HepG2 (cell line): ENCODE results near the gene B4GALT2. TPM values are rescaled to one million over a fixed set of nuclear protein-coding genes. Genes with fewer than 3 reads are reported as not detected.

Experiments used
- ATF7-NPFF ChIP-seq: sonication (generic); formaldehyde crosslinking; IDR thresholded peaks from 2 replicates; pipeline ENCODE4 v1.8.1; 2023; ENCODE audit warnings: mild to moderate bottlenecking, low read depth, missing genetic modification reagents, moderate library complexity
- CCDC6 ChIP-seq: sonication (generic); formaldehyde crosslinking; IDR thresholded peaks from 2 replicates; pipeline ENCODE4 v1.8.1; 2022; ENCODE audit warnings: mild to moderate bottlenecking, missing genetic modification reagents, moderate library complexity
- CHD2 ChIP-seq: IDR thresholded peaks from 2 replicates; pipeline ENCODE4 v1.6.1; 2011; ENCODE audit warnings: low read depth, low read length, improper control_type of control experiment
- CREB1 ChIP-seq, 2 experiments: fragments of 450-650 bp in 1 of 2; IDR thresholded peaks; 2 replicates each; pipeline ENCODE4 v1.6.1; 2016 to 2017; ENCODE audit warnings: control low read depth in 1 of 2, mild to moderate bottlenecking in 1 of 2, missing compliant biosample characterization in 1 of 2, missing genetic modification characterization in 1 of 2
- GTF3A ChIP-seq: sonication (generic); formaldehyde crosslinking; conservative IDR thresholded peaks from 2 replicates; pipeline ENCODE4 v1.4.0; 2020; ENCODE audit warnings: mild to moderate bottlenecking, missing genetic modification reagents
- HIVEP1 ChIP-seq: sonication (generic); formaldehyde crosslinking; IDR thresholded peaks from 2 replicates; pipeline ENCODE4 v1.4.0; 2020; ENCODE audit warnings: mild to moderate bottlenecking, missing genetic modification reagents
- HOXA3 ChIP-seq: sonication (generic); formaldehyde crosslinking; IDR thresholded peaks from 2 replicates; pipeline ENCODE4 v1.5.0; 2020; ENCODE audit warnings: missing genetic modification reagents
- MYNN ChIP-seq: sonication (generic); formaldehyde crosslinking; IDR thresholded peaks from 2 replicates; pipeline ENCODE4 v1.4.0; 2020; ENCODE audit warnings: mild to moderate bottlenecking, low read depth, missing genetic modification reagents
- RCOR2 ChIP-seq: IDR thresholded peaks from 2 replicates; pipeline ENCODE4 v1.6.1; 2016; ENCODE audit warnings: missing biosample characterization, missing genetic modification reagents
- REL ChIP-seq: sonication (generic); formaldehyde crosslinking; conservative IDR thresholded peaks from 2 replicates; pipeline ENCODE4 v1.8.0; 2022; ENCODE audit warnings: mild to moderate bottlenecking, missing genetic modification reagents, moderate library complexity
- SALL2 ChIP-seq: sonication (generic); formaldehyde crosslinking; IDR thresholded peaks from 2 replicates; pipeline ENCODE4 v1.8.1; 2023; ENCODE audit warnings: mild to moderate bottlenecking, missing genetic modification reagents, inconsistent platforms
- SIN3A ChIP-seq: IDR thresholded peaks from 2 replicates; pipeline ENCODE4 v1.6.1; 2011; ENCODE audit warnings: low read depth, mild to moderate bottlenecking, control low read depth, low read length, borderline replicate concordance
- TAF1 ChIP-seq: sonication (generic); formaldehyde crosslinking; IDR thresholded peaks from 2 replicates; pipeline ENCODE4 v1.4.0; 2020; ENCODE audit warnings: missing genetic modification reagents
- ZNF225 ChIP-seq: sonication (generic); formaldehyde crosslinking; IDR thresholded peaks from 2 replicates; pipeline ENCODE4 v1.4.0; 2020; ENCODE audit warnings: mild to moderate bottlenecking, missing genetic modification reagents
- ZNF746 ChIP-seq: sonication (generic); formaldehyde crosslinking; IDR thresholded peaks from 2 replicates; pipeline ENCODE4 v1.8.0; 2022; ENCODE audit warnings: mild to moderate bottlenecking, missing genetic modification reagents
- ZSCAN20 ChIP-seq: sonication (generic); formaldehyde crosslinking; IDR thresholded peaks from 2 replicates; pipeline ENCODE4 v1.4.0; 2020; ENCODE audit warnings: missing genetic modification reagents, mild to moderate bottlenecking, borderline replicate concordance
- polyA plus RNA-seq, 8 experiments: library from polyadenylated mRNA; depleted of rRNA in 3 of 8; stranded (reverse) in 7 of 8; unstranded in 1 of 8; fragments of >200 nt; fragmentation: Illumina TruSeq in 4 of 8; extraction: Trizol in 4 of 8; gene quantifications; 2 replicates each; pipeline versions ENCODE4 v1.2.1 to v1.2.3, GENCODE V29; 2011 to 2016; ENCODE audit warnings: low read depth in 4 of 8, missing spikeins in 1 of 8, mixed read lengths in 1 of 8; ENCODE audit not compliant: insufficient read depth in 1 of 8
- total RNA-seq, 5 experiments: library from RNA; depleted of rRNA; stranded (reverse); fragments of >200 nt; fragmentation: Illumina TruSeq; extraction: Trizol; gene quantifications; 2 replicates each; pipeline ENCODE4 v1.2.3, GENCODE V29; 2016; ENCODE audit warnings: low read depth in 1 of 5
- TF ChIP-seq, protein P1 (sequence below): sonication (generic); formaldehyde crosslinking; IDR thresholded peaks from 2 replicates; pipeline ENCODE4 v1.5.1; 2020; ENCODE audit warnings: missing genetic modification reagents, mild to moderate bottlenecking, borderline replicate concordance
- TF ChIP-seq, protein P2 (sequence below): sonication (generic); formaldehyde crosslinking; IDR thresholded peaks from 2 replicates; pipeline ENCODE4 v1.9.0; 2021; ENCODE audit warnings: missing genetic modification reagents, mild to moderate bottlenecking, borderline replicate concordance
- TF ChIP-seq, protein P3 (sequence below): sonication (generic); formaldehyde crosslinking; IDR thresholded peaks from 2 replicates; pipeline ENCODE4 v1.5.1; 2020; ENCODE audit warnings: missing genetic modification reagents, mild to moderate bottlenecking, borderline replicate concordance
- TF ChIP-seq, protein P4 (sequence below): sonication (generic); formaldehyde crosslinking; IDR thresholded peaks from 2 replicates; pipeline ENCODE4 v1.8.0; 2022; ENCODE audit warnings: missing genetic modification reagents, mild to moderate bottlenecking, moderate library complexity, borderline replicate concordance

Gene B4GALT2
- total and polyA plus RNA-seq, 2 of the 13 experiments (the other 11 are each of a cell fraction or from before 2014, with no cell fraction given) = 41.9 to 78.0 TPM

DNA sequence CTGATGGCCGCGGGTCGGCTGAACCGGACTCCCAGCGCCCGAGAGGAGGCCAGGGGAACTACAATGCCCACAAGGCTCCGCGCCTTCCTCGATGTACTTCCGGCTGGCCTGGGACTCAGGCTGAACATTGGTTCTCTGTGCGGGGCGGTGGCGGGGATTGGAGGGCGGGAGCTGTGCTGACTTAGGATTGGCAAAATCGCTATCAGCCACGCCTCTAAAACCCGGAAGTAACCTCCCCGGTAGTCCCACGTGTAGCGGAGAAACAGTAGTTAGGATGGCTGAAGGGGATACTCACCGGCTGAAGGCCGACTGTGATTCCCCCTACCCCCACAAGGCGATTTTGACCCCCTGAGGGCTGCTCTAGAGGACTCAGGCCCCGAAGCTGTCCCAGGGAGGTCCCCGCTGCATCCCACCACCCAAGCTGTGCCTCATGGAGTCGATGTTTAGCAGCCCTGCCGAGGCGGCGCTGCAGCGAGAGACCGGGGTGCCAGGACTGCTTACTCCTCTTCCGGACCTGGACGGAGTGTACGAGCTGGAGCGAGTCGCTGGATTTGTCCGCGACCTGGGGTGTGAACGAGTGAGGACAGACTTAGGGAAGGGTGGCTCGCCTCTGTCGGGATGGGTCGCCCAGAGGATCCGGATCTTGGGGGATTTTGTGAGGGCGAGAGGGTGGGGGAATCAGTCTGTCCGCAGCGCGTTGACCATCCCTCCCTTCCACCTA, 9.1 kb upstream of the B4GALT2 start, which contains the start of gene DPH2 (continued):
- peak; percentile 55; the same call in 1 of the 2 replicates for TF ChIP-seq ATF7-NPFF (CRISPR knock-in tag)
- TF ChIP-seq SIN3A = peak; percentile 99
- no peak for TF ChIP-seq GTF3A (CRISPR knock-in tag)
- TF ChIP-seq CCDC6 (CRISPR knock-in tag) = no peak
- TF ChIP-seq, protein P1, sequence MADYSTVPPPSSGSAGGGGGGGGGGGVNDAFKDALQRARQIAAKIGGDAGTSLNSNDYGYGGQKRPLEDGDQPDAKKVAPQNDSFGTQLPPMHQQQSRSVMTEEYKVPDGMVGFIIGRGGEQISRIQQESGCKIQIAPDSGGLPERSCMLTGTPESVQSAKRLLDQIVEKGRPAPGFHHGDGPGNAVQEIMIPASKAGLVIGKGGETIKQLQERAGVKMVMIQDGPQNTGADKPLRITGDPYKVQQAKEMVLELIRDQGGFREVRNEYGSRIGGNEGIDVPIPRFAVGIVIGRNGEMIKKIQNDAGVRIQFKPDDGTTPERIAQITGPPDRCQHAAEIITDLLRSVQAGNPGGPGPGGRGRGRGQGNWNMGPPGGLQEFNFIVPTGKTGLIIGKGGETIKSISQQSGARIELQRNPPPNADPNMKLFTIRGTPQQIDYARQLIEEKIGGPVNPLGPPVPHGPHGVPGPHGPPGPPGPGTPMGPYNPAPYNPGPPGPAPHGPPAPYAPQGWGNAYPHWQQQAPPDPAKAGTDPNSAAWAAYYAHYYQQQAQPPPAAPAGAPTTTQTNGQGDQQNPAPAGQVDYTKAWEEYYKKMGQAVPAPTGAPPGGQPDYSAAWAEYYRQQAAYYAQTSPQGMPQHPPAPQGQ (CRISPR knock-in tag) = no peak
- TF ChIP-seq, protein P2, sequence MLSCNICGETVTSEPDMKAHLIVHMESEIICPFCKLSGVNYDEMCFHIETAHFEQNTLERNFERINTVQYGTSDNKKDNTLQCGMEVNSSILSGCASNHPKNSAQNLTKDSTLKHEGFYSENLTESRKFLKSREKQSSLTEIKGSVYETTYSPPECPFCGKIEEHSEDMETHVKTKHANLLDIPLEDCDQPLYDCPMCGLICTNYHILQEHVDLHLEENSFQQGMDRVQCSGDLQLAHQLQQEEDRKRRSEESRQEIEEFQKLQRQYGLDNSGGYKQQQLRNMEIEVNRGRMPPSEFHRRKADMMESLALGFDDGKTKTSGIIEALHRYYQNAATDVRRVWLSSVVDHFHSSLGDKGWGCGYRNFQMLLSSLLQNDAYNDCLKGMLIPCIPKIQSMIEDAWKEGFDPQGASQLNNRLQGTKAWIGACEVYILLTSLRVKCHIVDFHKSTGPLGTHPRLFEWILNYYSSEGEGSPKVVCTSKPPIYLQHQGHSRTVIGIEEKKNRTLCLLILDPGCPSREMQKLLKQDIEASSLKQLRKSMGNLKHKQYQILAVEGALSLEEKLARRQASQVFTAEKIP (CRISPR knock-in tag) = no peak
- peak; percentile 65; the same call in 1 of the 2 replicates for TF ChIP-seq CHD2
- TF ChIP-seq, protein P3, sequence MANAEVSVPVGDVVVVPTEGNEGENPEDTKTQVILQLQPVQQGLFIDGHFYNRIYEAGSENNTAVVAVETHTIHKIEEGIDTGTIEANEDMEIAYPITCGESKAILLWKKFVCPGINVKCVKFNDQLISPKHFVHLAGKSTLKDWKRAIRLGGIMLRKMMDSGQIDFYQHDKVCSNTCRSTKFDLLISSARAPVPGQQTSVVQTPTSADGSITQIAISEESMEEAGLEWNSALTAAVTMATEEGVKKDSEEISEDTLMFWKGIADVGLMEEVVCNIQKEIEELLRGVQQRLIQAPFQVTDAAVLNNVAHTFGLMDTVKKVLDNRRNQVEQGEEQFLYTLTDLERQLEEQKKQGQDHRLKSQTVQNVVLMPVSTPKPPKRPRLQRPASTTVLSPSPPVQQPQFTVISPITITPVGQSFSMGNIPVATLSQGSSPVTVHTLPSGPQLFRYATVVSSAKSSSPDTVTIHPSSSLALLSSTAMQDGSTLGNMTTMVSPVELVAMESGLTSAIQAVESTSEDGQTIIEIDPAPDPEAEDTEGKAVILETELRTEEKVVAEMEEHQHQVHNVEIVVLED (CRISPR knock-in tag) = peak; percentile 61
- no peak for TF ChIP-seq MYNN
- TF ChIP-seq, protein P4, sequence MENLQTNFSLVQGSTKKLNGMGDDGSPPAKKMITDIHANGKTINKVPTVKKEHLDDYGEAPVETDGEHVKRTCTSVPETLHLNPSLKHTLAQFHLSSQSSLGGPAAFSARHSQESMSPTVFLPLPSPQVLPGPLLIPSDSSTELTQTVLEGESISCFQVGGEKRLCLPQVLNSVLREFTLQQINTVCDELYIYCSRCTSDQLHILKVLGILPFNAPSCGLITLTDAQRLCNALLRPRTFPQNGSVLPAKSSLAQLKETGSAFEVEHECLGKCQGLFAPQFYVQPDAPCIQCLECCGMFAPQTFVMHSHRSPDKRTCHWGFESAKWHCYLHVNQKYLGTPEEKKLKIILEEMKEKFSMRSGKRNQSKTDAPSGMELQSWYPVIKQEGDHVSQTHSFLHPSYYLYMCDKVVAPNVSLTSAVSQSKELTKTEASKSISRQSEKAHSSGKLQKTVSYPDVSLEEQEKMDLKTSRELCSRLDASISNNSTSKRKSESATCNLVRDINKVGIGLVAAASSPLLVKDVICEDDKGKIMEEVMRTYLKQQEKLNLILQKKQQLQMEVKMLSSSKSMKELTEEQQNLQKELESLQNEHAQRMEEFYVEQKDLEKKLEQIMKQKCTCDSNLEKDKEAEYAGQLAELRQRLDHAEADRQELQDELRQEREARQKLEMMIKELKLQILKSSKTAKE (CRISPR knock-in tag) = no peak
- TF ChIP-seq RCOR2 (CRISPR knock-in tag) = no peak
- peak; percentile 53; the same call in 1 of the 2 replicates for TF ChIP-seq CREB1 (IDR thresholded peaks at IDR 0.05)
- peak; percentile 92 for TF ChIP-seq CREB1 (CRISPR knock-in tag; IDR thresholded peaks at IDR 0.05)
- TF ChIP-seq REL (CRISPR knock-in tag) = no peak
- peak; percentile 44; the same call in 1 of the 2 replicates for TF ChIP-seq HIVEP1 (CRISPR knock-in tag)
- TF ChIP-seq SALL2 = 0 out of 2 replicates have a peak, but pooled peaks have one; percentile 24
- no peak for TF ChIP-seq ZNF746 (CRISPR knock-in tag)
- TF ChIP-seq TAF1 (CRISPR knock-in tag) = 0 out of 2 replicates have a peak, but pooled peaks have one; percentile 21
- no peak for TF ChIP-seq ZSCAN20 (CRISPR knock-in tag)
- TF ChIP-seq HOXA3 (CRISPR knock-in tag) = peak; percentile 40; the same call in 1 of the 2 replicates
- 0 out of 2 replicates have a peak, but pooled peaks have one; percentile 37 for TF ChIP-seq ZNF225 (CRISPR knock-in tag)
